ENCODE measurements around the gene IFI16.

Gene IFI16

GRCh38 chr1:159014003-159014571, 4.4 kb downstream of the IFI16 start:
- Histone ChIP-seq H3K27ac (ENCODE audit: low read length) (peak overlapping the region; percentile 97), H3K9ac (ENCODE audit: low read depth, low read length) (peak overlapping the region; percentile 82), H4K20me1 (ENCODE audit: insufficient read depth, low read length) (peaks cover 5% of the 10 kb centered on the region; the same call in 1 of the 2 replicates), H3K79me2 (ENCODE audit: insufficient read depth, low read length) (peaks cover 99% of the 10 kb centered on the region), H3K9me3 (ENCODE audit: insufficient read depth, low read length, severe bottlenecking) (no peaks in the 10 kb centered on the region), H3K4me1 (ENCODE audit: insufficient read depth, low read length) (peaks cover 67% of the 10 kb centered on the region), H3K4me3 (ENCODE audit: low read depth in 1 of 2, low read length in 2 of 2) (peak overlapping the region; percentile 64 to 69; a peak in 3 of 4 replicates), H3K36me3 (ENCODE audit: insufficient read depth, low read length) (peaks cover 52% of the 10 kb centered on the region), H3K4me2 (ENCODE audit: insufficient read depth, low read length) (peak overlapping the region; percentile 62), H3K27me3 (ENCODE audit: insufficient read depth, low read length, poor library complexity) (no peaks in the 10 kb centered on the region), H2AFZ (ENCODE audit: low read depth, low read length) (no peak overlapping the region)
- DNase-seq (peak; percentile 33), ATAC-seq (ENCODE audit: insufficient read depth, low read depth) (no peak)
- TF ChIP-seq, protein P1, sequence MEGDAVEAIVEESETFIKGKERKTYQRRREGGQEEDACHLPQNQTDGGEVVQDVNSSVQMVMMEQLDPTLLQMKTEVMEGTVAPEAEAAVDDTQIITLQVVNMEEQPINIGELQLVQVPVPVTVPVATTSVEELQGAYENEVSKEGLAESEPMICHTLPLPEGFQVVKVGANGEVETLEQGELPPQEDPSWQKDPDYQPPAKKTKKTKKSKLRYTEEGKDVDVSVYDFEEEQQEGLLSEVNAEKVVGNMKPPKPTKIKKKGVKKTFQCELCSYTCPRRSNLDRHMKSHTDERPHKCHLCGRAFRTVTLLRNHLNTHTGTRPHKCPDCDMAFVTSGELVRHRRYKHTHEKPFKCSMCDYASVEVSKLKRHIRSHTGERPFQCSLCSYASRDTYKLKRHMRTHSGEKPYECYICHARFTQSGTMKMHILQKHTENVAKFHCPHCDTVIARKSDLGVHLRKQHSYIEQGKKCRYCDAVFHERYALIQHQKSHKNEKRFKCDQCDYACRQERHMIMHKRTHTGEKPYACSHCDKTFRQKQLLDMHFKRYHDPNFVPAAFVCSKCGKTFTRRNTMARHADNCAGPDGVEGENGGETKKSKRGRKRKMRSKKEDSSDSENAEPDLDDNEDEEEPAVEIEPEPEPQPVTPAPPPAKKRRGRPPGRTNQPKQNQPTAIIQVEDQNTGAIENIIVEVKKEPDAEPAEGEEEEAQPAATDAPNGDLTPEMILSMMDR (IDR thresholded peaks at IDR 0.05; ENCODE audit: borderline replicate concordance, extremely low read depth, low read length, poor library complexity, severe bottlenecking), result no peak
- no peak for TF ChIP-seq EZH2 (IDR thresholded peaks at IDR 0.05; ENCODE audit: borderline replicate concordance, low read depth, low read length, severe bottlenecking)

- H3K4me1 ChIP-seq (ENCODE audit: insufficient read depth, low read length), result peaks cover 67% of the 10 kb centered on the region
Observed at GRCh38 chr1:159014851-159015250, 5.1 kb downstream of the IFI16 start.

DNA sequence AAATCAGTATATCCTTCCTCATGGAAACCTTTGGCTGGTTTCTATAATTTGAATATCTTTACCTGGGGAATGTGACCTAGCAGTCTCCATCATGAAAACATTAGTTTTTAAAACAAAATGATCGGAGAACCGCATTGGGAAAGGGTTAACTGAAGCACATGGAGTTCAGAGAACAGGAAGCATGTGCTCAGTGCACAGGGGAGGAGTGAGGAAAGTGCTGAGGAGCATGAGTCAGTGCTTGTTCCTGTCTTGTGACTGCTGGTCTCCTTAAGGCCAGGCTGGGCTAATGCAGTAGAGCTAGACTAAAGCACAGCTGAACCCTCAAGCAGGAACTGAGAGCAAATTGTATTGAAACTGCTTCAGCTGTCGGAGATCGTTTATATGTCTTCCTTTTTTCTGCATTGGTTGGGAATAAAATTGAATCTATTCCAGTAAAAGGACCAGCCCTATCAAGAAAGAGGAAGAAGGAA, 5.8 kb downstream of the IFI16 start:
- no peak overlapping the region for H2AFZ ChIP-seq (ENCODE audit: low read depth, low read length)

More at GRCh38 chr1:159014851-159015250, 5.1 kb downstream of the IFI16 start:
- Histone ChIP-seq H3K36me3 (ENCODE audit: insufficient read depth, low read length) (peaks cover 59% of the 10 kb centered on the region), H2AFZ (ENCODE audit: low read depth, low read length) (no peak overlapping the region), H3K27me3 (ENCODE audit: insufficient read depth, low read length, poor library complexity) (no peaks in the 10 kb centered on the region), H3K79me2 (ENCODE audit: insufficient read depth, low read length) (peaks cover 98% of the 10 kb centered on the region), H3K9ac (ENCODE audit: low read depth, low read length) (peak overlapping the region; percentile 82), H4K20me1 (ENCODE audit: insufficient read depth, low read length) (peaks cover 5% of the 10 kb centered on the region; the same call in 1 of the 2 replicates), H3K27ac (ENCODE audit: low read length) (peak overlapping the region; percentile 97), H3K4me2 (ENCODE audit: insufficient read depth, low read length) (peak overlapping the region; percentile 62), H3K9me3 (ENCODE audit: insufficient read depth, low read length, severe bottlenecking) (no peaks in the 10 kb centered on the region), H3K4me3 (ENCODE audit: low read depth in 1 of 2, low read length in 2 of 2) (peak overlapping the region; percentile 64 to 69; a peak in 3 of 4 replicates)
- no peak for DNase-seq
- no peak for TF ChIP-seq EZH2 (IDR thresholded peaks at IDR 0.05; ENCODE audit: borderline replicate concordance, low read depth, low read length, severe bottlenecking)
- TF ChIP-seq, protein P1 (IDR thresholded peaks at IDR 0.05; ENCODE audit: borderline replicate concordance, extremely low read depth, low read length, poor library complexity, severe bottlenecking), result no peak
- no peak for ATAC-seq (ENCODE audit: insufficient read depth, low read depth)

More for the DNA sequence above, 5.8 kb downstream of the IFI16 start:
- Histone ChIP-seq H3K36me3 (ENCODE audit: insufficient read depth, low read length) (peaks cover 65% of the 10 kb centered on the region), H3K9me3 (ENCODE audit: insufficient read depth, low read length, severe bottlenecking) (no peaks in the 10 kb centered on the region), H3K4me1 (ENCODE audit: insufficient read depth, low read length) (peaks cover 73% of the 10 kb centered on the region), H3K27me3 (ENCODE audit: insufficient read depth, low read length, poor library complexity) (no peaks in the 10 kb centered on the region), H4K20me1 (ENCODE audit: insufficient read depth, low read length) (peaks cover 5% of the 10 kb centered on the region; the same call in 1 of the 2 replicates), H3K9ac (ENCODE audit: low read depth, low read length) (peak overlapping the region; percentile 82), H3K4me3 (ENCODE audit: low read depth in 1 of 2, low read length in 2 of 2) (peak overlapping the region in 1 of 2 experiments; percentile 64; a peak in 2 of 4 replicates), H3K27ac (ENCODE audit: low read length) (peak overlapping the region; percentile 97), H3K4me2 (ENCODE audit: insufficient read depth, low read length) (peak overlapping the region; percentile 62), H3K79me2 (ENCODE audit: insufficient read depth, low read length) (peaks cover 98% of the 10 kb centered on the region)
- DNase-seq (peak; percentile 85), ATAC-seq (ENCODE audit: insufficient read depth, low read depth) (peak; percentile 86)
- TF ChIP-seq, protein P1 (IDR thresholded peaks at IDR 0.05; ENCODE audit: borderline replicate concordance, extremely low read depth, low read length, poor library complexity, severe bottlenecking), result no peak
- TF ChIP-seq EZH2 (IDR thresholded peaks at IDR 0.05; ENCODE audit: borderline replicate concordance, low read depth, low read length, severe bottlenecking), result no peak

Data from DND-41 (cell line).